ENCODE measurements around the gene INTS6.

Gene INTS6

DNA sequence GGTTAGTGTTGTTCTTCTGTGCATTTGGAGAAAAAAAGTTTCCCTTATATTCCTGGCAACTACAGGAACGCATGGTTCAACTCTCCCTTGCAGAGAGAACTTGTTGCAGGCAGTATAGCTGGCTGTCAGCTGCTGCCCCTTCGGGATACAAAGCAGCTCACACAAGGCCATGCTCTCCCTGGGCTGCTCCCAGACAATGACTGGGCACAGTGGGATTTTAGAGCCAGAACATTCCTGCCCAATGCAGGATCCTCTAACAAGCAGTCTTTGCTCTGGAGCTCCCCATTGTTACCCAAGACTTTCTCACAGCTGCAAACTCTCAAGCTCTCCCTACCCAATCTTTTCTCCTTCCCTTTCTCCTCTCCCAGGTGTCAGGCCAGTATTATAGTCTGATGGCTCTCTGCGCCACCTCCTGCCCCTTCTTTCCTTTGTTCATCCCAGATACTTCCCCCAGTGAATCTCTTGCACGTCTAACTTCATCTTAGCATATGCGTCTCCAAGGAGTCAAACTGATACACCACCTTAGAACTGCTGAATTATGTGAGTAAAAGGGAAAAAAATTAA lies 140.8 kb downstream of the INTS6 start:
- DNase-seq: no peak

Data from NCI-H1694 treated with DMSO at 0.1 percent for 48 hours (cell line).